NOMO-1 (cell line): ENCODE data around the gene SMARCD3.

ENCODE experiments used
- DNase-seq, 2 experiments: peaks; one replicate each; lab custom pipeline; 2025; ENCODE audit not compliant: unreplicated experiment in 2 of 2; lab: John Stamatoyannopoulos, UW

SMARCD3 gene

DNA sequence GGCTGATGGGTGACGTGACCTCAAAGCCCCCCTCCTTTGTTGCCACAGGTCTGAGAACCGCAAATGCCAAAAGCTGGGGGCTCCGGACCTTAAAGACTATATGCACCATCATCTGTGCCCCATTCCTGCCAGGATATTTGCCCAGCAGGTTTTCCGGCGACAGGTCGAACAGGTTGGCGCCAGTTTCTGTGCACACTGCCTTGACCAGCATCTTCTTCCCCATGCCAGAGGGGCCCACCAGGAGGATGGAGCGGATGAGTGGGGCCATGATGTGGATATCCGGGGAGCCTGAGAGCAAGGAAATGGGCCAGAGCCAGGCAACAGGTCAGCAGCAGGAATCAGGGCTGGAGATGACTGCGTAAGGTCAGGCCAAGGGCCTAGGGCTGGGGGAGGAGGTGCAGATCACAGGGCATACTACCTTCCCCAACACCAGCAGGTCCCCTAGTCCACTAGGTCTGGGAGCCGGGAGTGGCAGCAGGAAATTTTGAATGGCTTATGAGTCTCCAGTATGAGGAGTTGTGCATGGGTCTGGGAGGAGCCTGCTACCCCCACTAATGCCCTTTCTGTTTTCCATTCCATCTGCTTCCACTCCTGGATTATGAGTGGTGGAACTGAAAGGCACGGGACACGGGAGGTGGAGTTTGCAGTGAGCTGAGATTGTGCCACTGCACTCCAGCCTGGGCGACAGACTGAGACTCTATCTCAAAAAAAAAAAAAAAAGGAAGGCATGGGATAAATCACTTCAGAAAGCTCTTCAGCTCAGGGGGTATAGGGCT, 55.1 kb downstream of the SMARCD3 start:
- no peak for DNase-seq

DNA sequence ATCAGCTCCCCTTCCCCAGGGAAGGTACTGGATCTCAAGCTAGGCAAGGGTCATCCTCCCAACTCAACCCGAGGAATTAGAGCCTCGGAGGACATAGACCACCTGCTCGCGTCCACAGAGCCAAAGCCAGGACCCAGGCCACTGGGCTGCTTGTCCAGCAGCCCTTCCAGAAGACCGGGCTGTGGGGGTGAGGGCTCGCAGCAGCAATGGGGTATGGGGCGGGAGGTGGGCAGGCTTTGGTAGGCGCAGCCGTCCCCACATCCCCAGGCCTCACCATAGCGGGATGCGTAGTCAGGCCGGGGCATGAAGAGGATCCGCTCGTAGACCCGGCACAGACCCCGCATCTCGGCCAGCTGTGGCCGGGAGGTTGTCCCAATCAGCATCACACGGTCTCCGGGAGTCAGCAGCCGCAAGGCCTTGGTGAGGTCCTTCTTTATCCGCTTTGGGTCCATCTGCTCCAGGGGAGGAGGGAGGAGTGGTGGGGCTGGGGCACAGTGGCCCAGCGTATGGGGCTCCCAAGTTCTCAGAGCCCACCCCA, 56.4 kb downstream of the SMARCD3 start:
- DNase-seq, result no peak

DNA sequence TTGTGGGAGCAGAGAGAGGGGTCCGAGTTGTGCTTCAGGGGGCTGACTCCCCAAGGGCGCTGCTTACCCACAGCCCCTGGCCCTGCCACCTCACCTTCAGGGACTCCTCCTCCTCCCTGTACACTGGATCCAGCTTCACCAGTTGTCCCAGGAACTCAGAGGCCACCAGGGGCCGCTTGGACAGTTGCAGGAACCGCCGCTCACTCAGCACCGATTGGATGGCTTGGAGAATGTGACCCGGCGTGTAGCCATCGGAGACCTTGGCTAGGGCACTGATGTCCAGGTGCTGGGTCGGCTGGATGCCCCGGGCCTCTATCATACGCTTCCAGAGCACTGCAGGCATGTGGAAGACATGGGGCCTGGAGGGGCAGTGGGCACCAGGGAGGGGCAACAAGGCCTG, 57.0 kb downstream of the SMARCD3 start:
- DNase-seq, result no peak

DNA sequence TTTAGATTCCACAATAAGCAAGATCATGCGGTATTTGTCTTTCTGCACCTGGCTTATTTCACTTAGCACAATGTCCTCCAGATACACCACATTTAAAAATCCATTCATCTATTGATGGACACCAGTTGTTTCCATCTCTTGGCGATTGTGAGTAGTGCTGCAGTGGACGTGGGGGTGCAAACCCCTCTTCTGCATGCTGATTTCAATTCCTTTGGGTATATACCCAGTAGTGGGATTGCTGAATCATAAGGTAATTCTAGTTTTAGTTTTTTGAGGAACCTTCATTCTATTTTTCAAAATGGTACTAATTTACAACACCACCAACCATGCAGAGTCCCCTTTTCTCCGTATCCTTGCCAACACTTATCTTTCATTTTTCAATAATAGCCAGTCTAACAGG, 59.5 kb downstream of the SMARCD3 start:
- no peak for DNase-seq
